ENCODE data around the gene LRMDA.

DNA sequence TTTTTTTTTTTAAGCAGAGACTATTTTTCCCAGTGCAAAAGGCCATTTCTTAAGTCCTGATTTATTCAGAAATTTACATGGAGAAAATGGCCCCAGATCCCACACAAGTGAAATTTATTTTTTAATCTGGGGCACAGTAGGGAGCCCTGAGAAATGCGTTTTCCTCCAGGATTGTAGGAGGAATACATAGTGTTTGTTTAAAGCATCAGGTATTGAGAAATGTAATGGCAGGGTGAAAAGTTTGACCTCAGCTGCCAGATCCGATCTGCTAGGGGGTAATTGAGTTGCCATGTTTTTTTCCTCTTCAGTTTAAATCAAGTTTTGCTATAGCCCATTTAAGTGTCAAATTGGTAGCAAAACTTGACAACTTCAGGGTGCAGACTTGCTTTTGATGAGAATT is 110.0 kb downstream of the LRMDA start:
- TF ChIP-seq, protein P1, sequence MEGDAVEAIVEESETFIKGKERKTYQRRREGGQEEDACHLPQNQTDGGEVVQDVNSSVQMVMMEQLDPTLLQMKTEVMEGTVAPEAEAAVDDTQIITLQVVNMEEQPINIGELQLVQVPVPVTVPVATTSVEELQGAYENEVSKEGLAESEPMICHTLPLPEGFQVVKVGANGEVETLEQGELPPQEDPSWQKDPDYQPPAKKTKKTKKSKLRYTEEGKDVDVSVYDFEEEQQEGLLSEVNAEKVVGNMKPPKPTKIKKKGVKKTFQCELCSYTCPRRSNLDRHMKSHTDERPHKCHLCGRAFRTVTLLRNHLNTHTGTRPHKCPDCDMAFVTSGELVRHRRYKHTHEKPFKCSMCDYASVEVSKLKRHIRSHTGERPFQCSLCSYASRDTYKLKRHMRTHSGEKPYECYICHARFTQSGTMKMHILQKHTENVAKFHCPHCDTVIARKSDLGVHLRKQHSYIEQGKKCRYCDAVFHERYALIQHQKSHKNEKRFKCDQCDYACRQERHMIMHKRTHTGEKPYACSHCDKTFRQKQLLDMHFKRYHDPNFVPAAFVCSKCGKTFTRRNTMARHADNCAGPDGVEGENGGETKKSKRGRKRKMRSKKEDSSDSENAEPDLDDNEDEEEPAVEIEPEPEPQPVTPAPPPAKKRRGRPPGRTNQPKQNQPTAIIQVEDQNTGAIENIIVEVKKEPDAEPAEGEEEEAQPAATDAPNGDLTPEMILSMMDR (IDR thresholded peaks at IDR 0.05) = no peak
- no peak for TF ChIP-seq EZH2 (IDR thresholded peaks at IDR 0.05; ENCODE audit: borderline replicate concordance, insufficient read depth, low read depth, low read length, poor library complexity, severe bottlenecking)
